CD14-positive monocyte (primary cell): ENCODE data around the gene TBXAS1. TPM values are rescaled to one million over a fixed set of nuclear protein-coding genes. Genes with fewer than 3 reads are reported as not detected.
"Not testable (repeated sequence)": the region's sequence is repeated elsewhere in the genome, so short reads cannot be mapped to it uniquely, and the experiment has no call there.

ENCODE experiments used
- DNase-seq, 3 donors: peaks; one replicate each; pipeline ENCODE4 v3.0.0-alpha.2; 2011 to 2022
- H2AFZ ChIP-seq: 2 replicates; pipeline ENCODE4 v1.6.0; 2012; ENCODE audit warnings: mild to moderate bottlenecking, low read depth, low read length, inconsistent platforms; ENCODE audit not compliant: insufficient read depth, poor library complexity, severe bottlenecking
- H3K27ac ChIP-seq, 2 donors: 1 replicate in 1 of 2; 2 replicates in 1 of 2; pipeline ENCODE4 v1.5.1; 2012 to 2013; ENCODE audit warnings: low read length in 2 of 2, control low read depth in 1 of 2, inconsistent platforms in 1 of 2, low read depth in 1 of 2, mild to moderate bottlenecking in 1 of 2
- H3K27me3 ChIP-seq, 2 donors: one replicate each; pipeline versions ENCODE4 v1.6.0 to v1.6.1; 2011 to 2013; ENCODE audit warnings: low read length in 2 of 2; ENCODE audit not compliant: control insufficient read depth in 2 of 2, insufficient read depth in 2 of 2
- H3K36me3 ChIP-seq, 2 donors: replicated peaks in 1 of 2; 1 replicate in 1 of 2; 2 replicates in 1 of 2; pipeline versions ENCODE4 v1.5.1 to v1.6.1; 2012 to 2013; ENCODE audit warnings: low read length in 2 of 2, control low read depth in 1 of 2, inconsistent platforms in 1 of 2, mild to moderate bottlenecking in 1 of 2; ENCODE audit not compliant: insufficient read depth in 2 of 2, control insufficient read depth in 1 of 2
- H3K4me1 ChIP-seq, 2 donors: 1 replicate in 1 of 2; 2 replicates in 1 of 2; pipeline versions ENCODE4 v1.5.1 to v1.6.1; 2012 to 2013; ENCODE audit warnings: low read length in 2 of 2, control low read depth in 1 of 2, inconsistent platforms in 1 of 2, mild to moderate bottlenecking in 1 of 2, moderate library complexity in 1 of 2; ENCODE audit not compliant: insufficient read depth in 2 of 2, control insufficient read depth in 1 of 2
- H3K4me2 ChIP-seq: replicated peaks from 2 replicates; pipeline ENCODE3; 2012; ENCODE audit warnings: low read length, moderate library complexity, mild to moderate bottlenecking; ENCODE audit not compliant: poor library complexity, severe bottlenecking; ENCODE audit errors: extremely low read depth
- H3K4me3 ChIP-seq, 3 experiments: fragments of 200-600 bp in 1 of 3; sonication (generic) in 1 of 3; replicated peaks in 1 of 3; 1 replicate in 2 of 3; 2 replicates in 1 of 3; pipeline ENCODE4 v1.5.1; 2011 to 2013; ENCODE audit warnings: low read length in 3 of 3, mild to moderate bottlenecking in 3 of 3, control low read depth in 2 of 3, low read depth in 2 of 3, inconsistent platforms in 1 of 3, moderate library complexity in 1 of 3
- H3K79me2 ChIP-seq: 2 replicates; pipeline ENCODE4 v1.6.0; 2012; ENCODE audit warnings: mild to moderate bottlenecking, control low read depth, inconsistent platforms, low read length, moderate library complexity; ENCODE audit not compliant: insufficient read depth
- H3K9ac ChIP-seq: 2 replicates; pipeline ENCODE4 v1.6.0; 2017; ENCODE audit warnings: low read length, mild to moderate bottlenecking; ENCODE audit not compliant: insufficient read depth, poor library complexity, severe bottlenecking
- H3K9me3 ChIP-seq, 2 donors: replicated peaks in 1 of 2; 1 replicate in 1 of 2; 2 replicates in 1 of 2; pipeline versions ENCODE4 v1.5.1 to v1.6.1; 2012 to 2013; ENCODE audit warnings: low read length in 2 of 2, control low read depth in 1 of 2; ENCODE audit not compliant: control insufficient read depth in 1 of 2, insufficient read depth in 1 of 2
- H4K20me1 ChIP-seq: 2 replicates; pipeline ENCODE4 v1.6.0; 2012; ENCODE audit warnings: mild to moderate bottlenecking, low read length, control low read depth, moderate library complexity; ENCODE audit not compliant: insufficient read depth
- H3K27ac Mint-ChIP-seq, 7 donors: one replicate each; pipeline ENCODE4 v1.8.0; 2020; ENCODE audit warnings: mild to moderate bottlenecking in 7 of 7, mixed read lengths in 7 of 7, moderate library complexity in 6 of 7, inconsistent platforms in 2 of 7
- H3K27me3 Mint-ChIP-seq, 3 donors: one replicate each; pipeline ENCODE4 v1.8.0; 2021 to 2022; ENCODE audit warnings: low read depth in 3 of 3, mild to moderate bottlenecking in 3 of 3, mixed read lengths in 3 of 3, moderate library complexity in 3 of 3, inconsistent platforms in 1 of 3
- H3K36me3 Mint-ChIP-seq, 2 donors: one replicate each; pipeline ENCODE4 v1.8.0; 2020; ENCODE audit warnings: mixed read lengths in 2 of 2, inconsistent platforms in 1 of 2, mild to moderate bottlenecking in 1 of 2
- H3K4me1 Mint-ChIP-seq: one replicate; pipeline ENCODE4 v1.8.0; 2020; ENCODE audit warnings: mild to moderate bottlenecking, mixed read lengths
- H3K4me3 Mint-ChIP-seq, 2 donors: one replicate each; pipeline ENCODE4 v1.8.0; 2020; ENCODE audit warnings: mild to moderate bottlenecking in 2 of 2, mixed read lengths in 2 of 2, moderate library complexity in 1 of 2
- H3K9me3 Mint-ChIP-seq, 7 donors: one replicate each; pipeline ENCODE4 v1.8.0; 2020 to 2022; ENCODE audit warnings: mixed read lengths in 7 of 7, mild to moderate bottlenecking in 6 of 7, moderate library complexity in 6 of 7, inconsistent platforms in 2 of 7
- WGBS: methylation state at CpG from one replicate; pipeline ENCODE4 v1.1.5; 2013; ENCODE audit warnings: missing lambda C conversion rate; ENCODE audit not compliant: insufficient coverage; 5-methylcytosine and 5-hydroxymethylcytosine counted together
- intact Hi-C, 2 donors: fragments of 100-400 bp; cut with micrococcal nuclease; formaldehyde crosslinking; loops; one replicate each; pipeline versions ENCODE4 v1.15.0 to v1.15.1; 2023
- polyA plus RNA-seq, 3 donors: library from polyadenylated mRNA; depleted of rRNA in 1 of 3; unstranded in 2 of 3; stranded (reverse) in 1 of 3; fragments of 300-500 nt in 2 of 3; fragments of >200 nt in 1 of 3; fragmentation: Illumina TruSeq in 2 of 3; gene quantifications; 1 replicate in 2 of 3; 2 replicates in 1 of 3; pipeline ENCODE4 v1.2.3, GENCODE V29; 2012 to 2021
- TF ChIP-seq, protein P1 (sequence below): fragments of 200-600 bp; IDR thresholded peaks from one replicate; pipeline ENCODE4 v1.8.0; 2022; ENCODE audit warnings: antibody characterized with exemption, mild to moderate bottlenecking

The TBXAS1 gene
- polyA plus RNA-seq, 3 donors: 289 to 335 (median 298) TPM

GRCh38 chr7:139830782-139831501, 1.9 kb downstream of the TBXAS1 start:
- no peaks in the 10 kb centered on the region for H3K27me3 ChIP-seq
- H3K79me2 ChIP-seq: peaks cover 67% of the 10 kb centered on the region
- peak; percentile 55 to 70 (median 61) for DNase-seq
- H3K9me3 Mint-ChIP-seq: peaks cover 18 to 44% (median 32%) of the 10 kb centered on the region in 7 donors
- 18% methylated on average over 2 of the region's 3 CpGs for WGBS
- H3K4me1 Mint-ChIP-seq: peaks cover 44% of the 10 kb centered on the region
- H3K27me3 Mint-ChIP-seq: peaks cover 0 to 6% (median under 1%) of the 10 kb centered on the region in 3 donors
- peaks cover 33 to 38% of the 10 kb centered on the region in 2 donors for H3K36me3 Mint-ChIP-seq
- peak overlapping the region; percentile 75 for H3K9ac ChIP-seq
- H3K4me3 ChIP-seq: peak overlapping the region; percentile 64 to 98 (median 86)
- H3K27ac ChIP-seq: peak overlapping the region; percentile 70 to 94
- peaks cover 34 to 45% of the 10 kb centered on the region in 2 donors for H3K4me1 ChIP-seq
- H3K36me3 ChIP-seq: peaks cover 2 to 16% of the 10 kb centered on the region in 2 donors
- peak overlapping the region; percentile 95 to 99 (median 97) for H3K27ac Mint-ChIP-seq
- H2AFZ ChIP-seq: no peak overlapping the region
- peak overlapping the region; percentile 90 for H3K4me2 ChIP-seq
- TF ChIP-seq, protein P1, sequence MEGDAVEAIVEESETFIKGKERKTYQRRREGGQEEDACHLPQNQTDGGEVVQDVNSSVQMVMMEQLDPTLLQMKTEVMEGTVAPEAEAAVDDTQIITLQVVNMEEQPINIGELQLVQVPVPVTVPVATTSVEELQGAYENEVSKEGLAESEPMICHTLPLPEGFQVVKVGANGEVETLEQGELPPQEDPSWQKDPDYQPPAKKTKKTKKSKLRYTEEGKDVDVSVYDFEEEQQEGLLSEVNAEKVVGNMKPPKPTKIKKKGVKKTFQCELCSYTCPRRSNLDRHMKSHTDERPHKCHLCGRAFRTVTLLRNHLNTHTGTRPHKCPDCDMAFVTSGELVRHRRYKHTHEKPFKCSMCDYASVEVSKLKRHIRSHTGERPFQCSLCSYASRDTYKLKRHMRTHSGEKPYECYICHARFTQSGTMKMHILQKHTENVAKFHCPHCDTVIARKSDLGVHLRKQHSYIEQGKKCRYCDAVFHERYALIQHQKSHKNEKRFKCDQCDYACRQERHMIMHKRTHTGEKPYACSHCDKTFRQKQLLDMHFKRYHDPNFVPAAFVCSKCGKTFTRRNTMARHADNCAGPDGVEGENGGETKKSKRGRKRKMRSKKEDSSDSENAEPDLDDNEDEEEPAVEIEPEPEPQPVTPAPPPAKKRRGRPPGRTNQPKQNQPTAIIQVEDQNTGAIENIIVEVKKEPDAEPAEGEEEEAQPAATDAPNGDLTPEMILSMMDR: no peak
- H3K4me3 Mint-ChIP-seq: peak overlapping the region; percentile 90 to 99
- intact Hi-C loops: loop anchor here (2.0 to 5.0 kb wide), 2 partner anchors 24 to 36 kb away; no protein-coding TSS in a partner anchor
- peaks cover 9 to 14% of the 10 kb centered on the region in 2 donors for H3K9me3 ChIP-seq
- peaks cover 22% of the 10 kb centered on the region for H4K20me1 ChIP-seq

- Histone ChIP-seq H3K36me3 (peaks cover 16 to 43% of the 10 kb centered on the region in 2 donors), H3K79me2 (peaks cover 97% of the 10 kb centered on the region), H4K20me1 (peaks cover 66% of the 10 kb centered on the region), H3K9me3 (peaks cover 9 to 14% of the 10 kb centered on the region in 2 donors), H3K4me1 (peaks cover 17% of the 10 kb centered on the region in 2 donors)
- DNase-seq, H3K27me3 Mint-ChIP-seq, H2AFZ ChIP-seq, H3K27ac Mint-ChIP-seq, H3K4me3 ChIP-seq, H3K27ac ChIP-seq, H3K4me3 Mint-ChIP-seq, intact Hi-C loops, H3K27me3 ChIP-seq, H3K4me2 ChIP-seq, H3K9ac ChIP-seq: not testable (repeated sequence)
- Mint-ChIP-seq H3K9me3 (peaks cover 28 to 59% (median 37%) of the 10 kb centered on the region in 7 donors), H3K4me1 (peaks cover 34% of the 10 kb centered on the region), H3K36me3 (peaks cover 61 to 74% of the 10 kb centered on the region in 2 donors)
- WGBS: no CpG with 5 or more reads among the region's 1 CpG
Observed at GRCh38 chr7:139835848-139836247, 6.8 kb downstream of the TBXAS1 start.

- peaks cover 25 to 50% (median 36%) of the 10 kb centered on the region in 7 donors for H3K9me3 Mint-ChIP-seq
- H3K27me3 ChIP-seq, H3K27me3 Mint-ChIP-seq, intact Hi-C loops, H3K9ac ChIP-seq, H3K4me3 Mint-ChIP-seq, H3K27ac ChIP-seq, DNase-seq, H3K4me2 ChIP-seq, H3K4me3 ChIP-seq, H2AFZ ChIP-seq: not testable (repeated sequence)
- H3K4me1 Mint-ChIP-seq: peaks cover 32% of the 10 kb centered on the region
- Histone ChIP-seq H4K20me1 (peaks cover 67% of the 10 kb centered on the region), H3K36me3 (peaks cover 20 to 50% of the 10 kb centered on the region in 2 donors), H3K9me3 (peaks cover 9 to 14% of the 10 kb centered on the region in 2 donors), H3K79me2 (peaks cover 97% of the 10 kb centered on the region), H3K4me1 (peaks cover 13 to 18% of the 10 kb centered on the region in 2 donors)
- H3K27ac Mint-ChIP-seq: peak overlapping the region in 2 of 7 donors; percentile 12 to 34
- WGBS: 90% methylated on average over 2 of the region's 4 CpGs
- peaks cover 61 to 74% of the 10 kb centered on the region in 2 donors for H3K36me3 Mint-ChIP-seq
Observed at GRCh38 chr7:139837291-139837690, 8.2 kb downstream of the TBXAS1 start.
